Effector CD8-positive, alpha-beta T cell (primary cell): ENCODE results near the gene ZBTB8A.

Experiments
- DNase-seq: peaks from one replicate; lab custom pipeline; 2025; lab: John Stamatoyannopoulos, UW

ZBTB8A gene

GRCh38 chr1:32652244-32652962 lies 113.2 kb downstream of the ZBTB8A start:
- no peak for DNase-seq
